Stimulated activated CD4-positive, alpha-beta T cell treated with anti-CD3 and anti-CD28 coated beads, TNF-alpha, amount 100 ng/mL, for 24 hours (primary cell): ENCODE data around the gene EGLN2.
"Not testable (repeated sequence)": the region's sequence is repeated elsewhere in the genome, so short reads cannot be mapped to it uniquely, and the experiment has no call there.

Experiments used
- DNase-seq, 3 experiments: peaks; one replicate each; pipeline ENCODE4 v3.0.0-alpha.2; 2020; ENCODE audit warnings: low read depth in 3 of 3

The EGLN2 gene

GRCh38 chr19:40801426-40802299 lies 2.7 kb downstream of the EGLN2 start:
- no peak for DNase-seq

- DNase-seq = no peak
These were observed 3.5 kb downstream of the EGLN2 start for GRCh38 chr19:40802300-40803169.

GRCh38 chr19:40803170-40803856 lies 4.3 kb downstream of the EGLN2 start:
- no peak for DNase-seq

GRCh38 chr19:40803857-40804782 lies 5.1 kb downstream of the EGLN2 start:
- DNase-seq = peak in 1 of 3 experiments; percentile 49

GRCh38 chr19:40804783-40805242 lies 5.8 kb downstream of the EGLN2 start:
- DNase-seq = no peak

- DNase-seq = peak in 1 of 3 experiments; percentile 29
These were observed 6.4 kb downstream of the EGLN2 start for GRCh38 chr19:40805258-40805868.

GRCh38 chr19:40806423-40807146 lies 7.6 kb downstream of the EGLN2 start:
- DNase-seq = peak; percentile 62 to 76 (median 62)

- DNase-seq = no peak
These were observed 8.4 kb downstream of the EGLN2 start for GRCh38 chr19:40807147-40808020.

- no peak for DNase-seq
These were observed 9.0 kb downstream of the EGLN2 start for GRCh38 chr19:40808021-40808325.

GRCh38 chr19:40808497-40808896 lies 9.5 kb downstream of the EGLN2 start:
- DNase-seq = no peak

GRCh38 chr19:40809358-40810086 lies 10.5 kb downstream of the EGLN2 start:
- no peak for DNase-seq

GRCh38 chr19:40810160-40810559 lies 11.2 kb downstream of the EGLN2 start:
- DNase-seq = no peak

- peak in 1 of 3 experiments; percentile 48 for DNase-seq
These were observed 11.8 kb downstream of the EGLN2 start for GRCh38 chr19:40810649-40811408.

- no peak for DNase-seq
These were observed 12.7 kb downstream of the EGLN2 start for GRCh38 chr19:40811478-40812341.

GRCh38 chr19:40812571-40812970 lies 13.6 kb downstream of the EGLN2 start:
- DNase-seq = not testable (repeated sequence)

- no peak for DNase-seq
These were observed 14.2 kb downstream of the EGLN2 start for GRCh38 chr19:40813182-40813581.
